ENCODE measurements around the gene DPM3.

DNA sequence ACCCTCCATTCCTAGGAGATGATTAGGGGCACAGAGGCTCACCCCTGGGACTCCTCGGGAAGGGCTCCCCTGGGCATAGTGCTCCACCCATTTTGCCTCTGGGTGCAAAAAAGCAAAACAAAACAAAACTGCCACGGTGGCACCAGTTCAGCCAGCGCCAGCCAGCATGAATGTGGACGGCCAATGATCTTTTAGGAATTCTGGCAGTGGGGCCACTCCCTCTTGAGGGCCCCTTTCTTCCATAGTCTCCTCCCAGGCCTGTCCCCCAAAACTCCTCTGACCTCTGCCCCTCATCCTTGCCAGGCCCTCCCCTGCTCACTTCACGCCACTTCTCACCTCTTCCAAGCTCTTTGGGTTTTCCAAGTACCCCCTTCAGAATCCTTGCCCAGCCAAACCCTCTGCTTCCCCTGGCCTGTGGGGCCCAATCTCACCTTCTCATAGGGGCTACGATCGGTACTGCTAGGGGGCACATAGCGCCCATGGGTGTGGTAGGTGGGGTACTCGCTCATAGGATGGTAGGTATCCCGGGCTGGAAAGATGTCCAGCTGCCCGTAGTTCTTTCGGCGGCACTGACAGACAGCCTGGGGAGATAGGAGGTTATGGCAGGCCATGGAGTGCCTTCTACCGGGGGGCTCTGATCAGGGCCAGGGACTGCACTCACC is 46.6 kb upstream of the DPM3 start:
- TF ChIP-seq, protein P1, sequence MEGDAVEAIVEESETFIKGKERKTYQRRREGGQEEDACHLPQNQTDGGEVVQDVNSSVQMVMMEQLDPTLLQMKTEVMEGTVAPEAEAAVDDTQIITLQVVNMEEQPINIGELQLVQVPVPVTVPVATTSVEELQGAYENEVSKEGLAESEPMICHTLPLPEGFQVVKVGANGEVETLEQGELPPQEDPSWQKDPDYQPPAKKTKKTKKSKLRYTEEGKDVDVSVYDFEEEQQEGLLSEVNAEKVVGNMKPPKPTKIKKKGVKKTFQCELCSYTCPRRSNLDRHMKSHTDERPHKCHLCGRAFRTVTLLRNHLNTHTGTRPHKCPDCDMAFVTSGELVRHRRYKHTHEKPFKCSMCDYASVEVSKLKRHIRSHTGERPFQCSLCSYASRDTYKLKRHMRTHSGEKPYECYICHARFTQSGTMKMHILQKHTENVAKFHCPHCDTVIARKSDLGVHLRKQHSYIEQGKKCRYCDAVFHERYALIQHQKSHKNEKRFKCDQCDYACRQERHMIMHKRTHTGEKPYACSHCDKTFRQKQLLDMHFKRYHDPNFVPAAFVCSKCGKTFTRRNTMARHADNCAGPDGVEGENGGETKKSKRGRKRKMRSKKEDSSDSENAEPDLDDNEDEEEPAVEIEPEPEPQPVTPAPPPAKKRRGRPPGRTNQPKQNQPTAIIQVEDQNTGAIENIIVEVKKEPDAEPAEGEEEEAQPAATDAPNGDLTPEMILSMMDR (conservative IDR thresholded peaks at IDR 0.05; ENCODE audit: low read depth in 2 of 2): no peak
- TF ChIP-seq, protein P2, sequence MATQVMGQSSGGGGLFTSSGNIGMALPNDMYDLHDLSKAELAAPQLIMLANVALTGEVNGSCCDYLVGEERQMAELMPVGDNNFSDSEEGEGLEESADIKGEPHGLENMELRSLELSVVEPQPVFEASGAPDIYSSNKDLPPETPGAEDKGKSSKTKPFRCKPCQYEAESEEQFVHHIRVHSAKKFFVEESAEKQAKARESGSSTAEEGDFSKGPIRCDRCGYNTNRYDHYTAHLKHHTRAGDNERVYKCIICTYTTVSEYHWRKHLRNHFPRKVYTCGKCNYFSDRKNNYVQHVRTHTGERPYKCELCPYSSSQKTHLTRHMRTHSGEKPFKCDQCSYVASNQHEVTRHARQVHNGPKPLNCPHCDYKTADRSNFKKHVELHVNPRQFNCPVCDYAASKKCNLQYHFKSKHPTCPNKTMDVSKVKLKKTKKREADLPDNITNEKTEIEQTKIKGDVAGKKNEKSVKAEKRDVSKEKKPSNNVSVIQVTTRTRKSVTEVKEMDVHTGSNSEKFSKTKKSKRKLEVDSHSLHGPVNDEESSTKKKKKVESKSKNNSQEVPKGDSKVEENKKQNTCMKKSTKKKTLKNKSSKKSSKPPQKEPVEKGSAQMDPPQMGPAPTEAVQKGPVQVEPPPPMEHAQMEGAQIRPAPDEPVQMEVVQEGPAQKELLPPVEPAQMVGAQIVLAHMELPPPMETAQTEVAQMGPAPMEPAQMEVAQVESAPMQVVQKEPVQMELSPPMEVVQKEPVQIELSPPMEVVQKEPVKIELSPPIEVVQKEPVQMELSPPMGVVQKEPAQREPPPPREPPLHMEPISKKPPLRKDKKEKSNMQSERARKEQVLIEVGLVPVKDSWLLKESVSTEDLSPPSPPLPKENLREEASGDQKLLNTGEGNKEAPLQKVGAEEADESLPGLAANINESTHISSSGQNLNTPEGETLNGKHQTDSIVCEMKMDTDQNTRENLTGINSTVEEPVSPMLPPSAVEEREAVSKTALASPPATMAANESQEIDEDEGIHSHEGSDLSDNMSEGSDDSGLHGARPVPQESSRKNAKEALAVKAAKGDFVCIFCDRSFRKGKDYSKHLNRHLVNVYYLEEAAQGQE (IDR thresholded peaks at IDR 0.05; ENCODE audit: unreplicated experiment): no peak
- TF ChIP-seq EZH2 (IDR thresholded peaks at IDR 0.05; ENCODE audit: low read depth, unreplicated experiment): no peak
- TF ChIP-seq CREB1 (CRISPR knock-in tag; IDR thresholded peaks at IDR 0.05; ENCODE audit: low read depth): no peak
- TF ChIP-seq, protein P3, sequence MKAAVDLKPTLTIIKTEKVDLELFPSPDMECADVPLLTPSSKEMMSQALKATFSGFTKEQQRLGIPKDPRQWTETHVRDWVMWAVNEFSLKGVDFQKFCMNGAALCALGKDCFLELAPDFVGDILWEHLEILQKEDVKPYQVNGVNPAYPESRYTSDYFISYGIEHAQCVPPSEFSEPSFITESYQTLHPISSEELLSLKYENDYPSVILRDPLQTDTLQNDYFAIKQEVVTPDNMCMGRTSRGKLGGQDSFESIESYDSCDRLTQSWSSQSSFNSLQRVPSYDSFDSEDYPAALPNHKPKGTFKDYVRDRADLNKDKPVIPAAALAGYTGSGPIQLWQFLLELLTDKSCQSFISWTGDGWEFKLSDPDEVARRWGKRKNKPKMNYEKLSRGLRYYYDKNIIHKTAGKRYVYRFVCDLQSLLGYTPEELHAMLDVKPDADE (IDR thresholded peaks at IDR 0.05): no peak
- no peak for TF ChIP-seq POLR2AphosphoS5 (IDR thresholded peaks at IDR 0.05; ENCODE audit: low read depth)
- TF ChIP-seq EZH2phosphoT487 (IDR thresholded peaks at IDR 0.05; ENCODE audit: unreplicated experiment): no peak
